ENCODE data around the gene ZSCAN26. TPM values are rescaled to one million over a fixed set of nuclear protein-coding genes. Genes with fewer than 3 reads are reported as not detected.

Gene ZSCAN26
- total and polyA plus RNA-seq, 4 donors = 2.8 to 9.7 (median 6.1) TPM

DNA sequence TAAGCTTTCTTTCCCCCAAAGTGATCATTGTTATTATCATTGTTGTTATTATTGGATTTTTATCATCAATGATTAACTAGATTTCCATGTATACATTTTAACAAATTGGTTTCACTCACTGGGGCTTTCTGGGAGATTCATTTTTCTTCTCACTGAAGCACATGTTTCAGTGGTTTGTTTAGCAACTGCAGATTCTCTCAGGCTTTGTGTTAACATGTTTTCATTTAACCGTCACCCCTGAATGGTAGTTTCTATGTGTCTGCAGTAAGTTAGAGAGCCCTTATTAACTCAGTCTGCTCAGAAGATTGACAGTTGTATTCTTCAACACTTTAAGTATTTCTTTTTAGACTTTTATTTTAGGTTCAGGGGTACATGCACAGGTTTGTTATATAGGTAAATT is 27.3 kb upstream of the ZSCAN26 start:
- Histone ChIP-seq H3K27ac (ENCODE audit: low read depth in 1 of 2, low read length in 2 of 2) (no peak overlapping the region), H3K36me3 (ENCODE audit: control insufficient read depth in 4 of 4, insufficient read depth in 3 of 4, low read depth in 1 of 4, low read length in 3 of 4) (peaks cover 0 to 6% (median 1%) of the 10 kb centered on the region in 4 donors), H3K9ac (ENCODE audit: low read depth in 1 of 2, low read length in 2 of 2) (no peak overlapping the region), H3K4me3 (ENCODE audit: low read depth in 1 of 3, low read length in 3 of 3) (no peak overlapping the region), H3K9me3 (ENCODE audit: control insufficient read depth in 4 of 4, low read length in 3 of 4) (no peaks in the 10 kb centered on the region), H3K27me3 (ENCODE audit: control insufficient read depth in 4 of 4, insufficient read depth in 4 of 4, low read length in 3 of 4) (no peaks in the 10 kb centered on the region), H3K4me1 (ENCODE audit: control insufficient read depth in 4 of 4, insufficient read depth in 4 of 4, low read length in 3 of 4) (no peaks in the 10 kb centered on the region)
- WGBS = 94% methylated on average over 1 of the region's 1 CpG
- TF ChIP-seq EGR1 (IDR thresholded peaks at IDR 0.05; ENCODE audit: low read depth in 2 of 2) (no peak), GABPA (IDR thresholded peaks at IDR 0.05 in 1 of 2, conservative IDR thresholded peaks at IDR 0.05 in 1 of 2) (no peak), TAF1 (conservative IDR thresholded peaks at IDR 0.05) (no peak), FOXA1 (IDR thresholded peaks at IDR 0.05) (no peak), NR2F2 (IDR thresholded peaks at IDR 0.05) (no peak), YY1 (IDR thresholded peaks at IDR 0.05) (no peak), FOXA2 (IDR thresholded peaks at IDR 0.05) (no peak), SP1 (IDR thresholded peaks at IDR 0.05) (no peak), JUND (IDR thresholded peaks at IDR 0.05) (no peak), RXRA (IDR thresholded peaks at IDR 0.05) (no peak), HNF4A (conservative IDR thresholded peaks at IDR 0.05) (no peak), HNF4G (IDR thresholded peaks at IDR 0.05) (no peak)
- TF ChIP-seq, protein P1, sequence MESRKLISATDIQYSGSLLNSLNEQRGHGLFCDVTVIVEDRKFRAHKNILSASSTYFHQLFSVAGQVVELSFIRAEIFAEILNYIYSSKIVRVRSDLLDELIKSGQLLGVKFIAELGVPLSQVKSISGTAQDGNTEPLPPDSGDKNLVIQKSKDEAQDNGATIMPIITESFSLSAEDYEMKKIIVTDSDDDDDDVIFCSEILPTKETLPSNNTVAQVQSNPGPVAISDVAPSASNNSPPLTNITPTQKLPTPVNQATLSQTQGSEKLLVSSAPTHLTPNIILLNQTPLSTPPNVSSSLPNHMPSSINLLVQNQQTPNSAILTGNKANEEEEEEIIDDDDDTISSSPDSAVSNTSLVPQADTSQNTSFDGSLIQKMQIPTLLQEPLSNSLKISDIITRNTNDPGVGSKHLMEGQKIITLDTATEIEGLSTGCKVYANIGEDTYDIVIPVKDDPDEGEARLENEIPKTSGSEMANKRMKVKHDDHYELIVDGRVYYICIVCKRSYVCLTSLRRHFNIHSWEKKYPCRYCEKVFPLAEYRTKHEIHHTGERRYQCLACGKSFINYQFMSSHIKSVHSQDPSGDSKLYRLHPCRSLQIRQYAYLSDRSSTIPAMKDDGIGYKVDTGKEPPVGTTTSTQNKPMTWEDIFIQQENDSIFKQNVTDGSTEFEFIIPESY (IDR thresholded peaks at IDR 0.05) = no peak
- TF ChIP-seq, protein P2, sequence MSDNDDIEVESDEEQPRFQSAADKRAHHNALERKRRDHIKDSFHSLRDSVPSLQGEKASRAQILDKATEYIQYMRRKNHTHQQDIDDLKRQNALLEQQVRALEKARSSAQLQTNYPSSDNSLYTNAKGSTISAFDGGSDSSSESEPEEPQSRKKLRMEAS (IDR thresholded peaks at IDR 0.05) = no peak
- TF ChIP-seq, protein P3, sequence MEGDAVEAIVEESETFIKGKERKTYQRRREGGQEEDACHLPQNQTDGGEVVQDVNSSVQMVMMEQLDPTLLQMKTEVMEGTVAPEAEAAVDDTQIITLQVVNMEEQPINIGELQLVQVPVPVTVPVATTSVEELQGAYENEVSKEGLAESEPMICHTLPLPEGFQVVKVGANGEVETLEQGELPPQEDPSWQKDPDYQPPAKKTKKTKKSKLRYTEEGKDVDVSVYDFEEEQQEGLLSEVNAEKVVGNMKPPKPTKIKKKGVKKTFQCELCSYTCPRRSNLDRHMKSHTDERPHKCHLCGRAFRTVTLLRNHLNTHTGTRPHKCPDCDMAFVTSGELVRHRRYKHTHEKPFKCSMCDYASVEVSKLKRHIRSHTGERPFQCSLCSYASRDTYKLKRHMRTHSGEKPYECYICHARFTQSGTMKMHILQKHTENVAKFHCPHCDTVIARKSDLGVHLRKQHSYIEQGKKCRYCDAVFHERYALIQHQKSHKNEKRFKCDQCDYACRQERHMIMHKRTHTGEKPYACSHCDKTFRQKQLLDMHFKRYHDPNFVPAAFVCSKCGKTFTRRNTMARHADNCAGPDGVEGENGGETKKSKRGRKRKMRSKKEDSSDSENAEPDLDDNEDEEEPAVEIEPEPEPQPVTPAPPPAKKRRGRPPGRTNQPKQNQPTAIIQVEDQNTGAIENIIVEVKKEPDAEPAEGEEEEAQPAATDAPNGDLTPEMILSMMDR (IDR thresholded peaks at IDR 0.05; ENCODE audit: low read depth, low read length, missing input control) = no peak
- TF ChIP-seq, protein P4, sequence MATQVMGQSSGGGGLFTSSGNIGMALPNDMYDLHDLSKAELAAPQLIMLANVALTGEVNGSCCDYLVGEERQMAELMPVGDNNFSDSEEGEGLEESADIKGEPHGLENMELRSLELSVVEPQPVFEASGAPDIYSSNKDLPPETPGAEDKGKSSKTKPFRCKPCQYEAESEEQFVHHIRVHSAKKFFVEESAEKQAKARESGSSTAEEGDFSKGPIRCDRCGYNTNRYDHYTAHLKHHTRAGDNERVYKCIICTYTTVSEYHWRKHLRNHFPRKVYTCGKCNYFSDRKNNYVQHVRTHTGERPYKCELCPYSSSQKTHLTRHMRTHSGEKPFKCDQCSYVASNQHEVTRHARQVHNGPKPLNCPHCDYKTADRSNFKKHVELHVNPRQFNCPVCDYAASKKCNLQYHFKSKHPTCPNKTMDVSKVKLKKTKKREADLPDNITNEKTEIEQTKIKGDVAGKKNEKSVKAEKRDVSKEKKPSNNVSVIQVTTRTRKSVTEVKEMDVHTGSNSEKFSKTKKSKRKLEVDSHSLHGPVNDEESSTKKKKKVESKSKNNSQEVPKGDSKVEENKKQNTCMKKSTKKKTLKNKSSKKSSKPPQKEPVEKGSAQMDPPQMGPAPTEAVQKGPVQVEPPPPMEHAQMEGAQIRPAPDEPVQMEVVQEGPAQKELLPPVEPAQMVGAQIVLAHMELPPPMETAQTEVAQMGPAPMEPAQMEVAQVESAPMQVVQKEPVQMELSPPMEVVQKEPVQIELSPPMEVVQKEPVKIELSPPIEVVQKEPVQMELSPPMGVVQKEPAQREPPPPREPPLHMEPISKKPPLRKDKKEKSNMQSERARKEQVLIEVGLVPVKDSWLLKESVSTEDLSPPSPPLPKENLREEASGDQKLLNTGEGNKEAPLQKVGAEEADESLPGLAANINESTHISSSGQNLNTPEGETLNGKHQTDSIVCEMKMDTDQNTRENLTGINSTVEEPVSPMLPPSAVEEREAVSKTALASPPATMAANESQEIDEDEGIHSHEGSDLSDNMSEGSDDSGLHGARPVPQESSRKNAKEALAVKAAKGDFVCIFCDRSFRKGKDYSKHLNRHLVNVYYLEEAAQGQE (IDR thresholded peaks at IDR 0.05) = no peak
- DNase-seq (ENCODE audit: low spot score) = no peak

DNA sequence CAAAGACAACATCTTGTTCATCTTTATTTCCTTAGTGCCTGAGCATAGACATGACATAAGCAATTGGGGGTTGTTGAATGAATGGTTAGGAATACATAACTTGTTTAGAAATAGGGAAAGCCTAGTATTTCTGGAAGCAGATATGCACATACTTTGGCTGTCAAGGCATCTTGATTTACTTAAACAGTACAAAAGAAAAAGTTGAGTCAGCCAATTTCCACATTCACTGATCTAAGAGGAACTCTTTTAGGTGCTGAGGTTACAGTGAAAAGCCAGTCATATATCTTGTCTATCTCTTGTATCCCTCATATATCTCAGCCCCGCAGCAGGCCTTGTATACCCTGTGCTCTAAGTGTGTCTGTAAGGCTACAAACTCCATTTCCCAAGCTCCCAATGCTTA is 26.5 kb upstream of the ZSCAN26 start:
- Histone ChIP-seq H3K4me1 (ENCODE audit: control insufficient read depth in 4 of 4, insufficient read depth in 4 of 4, low read length in 3 of 4) (no peaks in the 10 kb centered on the region), H3K36me3 (ENCODE audit: control insufficient read depth in 4 of 4, insufficient read depth in 3 of 4, low read depth in 1 of 4, low read length in 3 of 4) (peaks cover 0 to 14% (median 10%) of the 10 kb centered on the region in 4 donors), H3K9ac (ENCODE audit: low read depth in 1 of 2, low read length in 2 of 2) (no peak overlapping the region), H3K27me3 (ENCODE audit: control insufficient read depth in 4 of 4, insufficient read depth in 4 of 4, low read length in 3 of 4) (no peaks in the 10 kb centered on the region), H3K27ac (ENCODE audit: low read depth in 1 of 2, low read length in 2 of 2) (no peak overlapping the region), H3K4me3 (ENCODE audit: low read depth in 1 of 3, low read length in 3 of 3) (no peak overlapping the region), H3K9me3 (ENCODE audit: control insufficient read depth in 4 of 4, low read length in 3 of 4) (no peaks in the 10 kb centered on the region)
- TF ChIP-seq NR2F2 (IDR thresholded peaks at IDR 0.05) = no peak
- no peak for TF ChIP-seq RAD21 (IDR thresholded peaks at IDR 0.05)
- 97% methylated on average over 1 of the region's 1 CpG for WGBS
- DNase-seq (ENCODE audit: low spot score) = no peak
